ENCODE measurements around the gene ITGB3BP.

The ITGB3BP gene

DNA sequence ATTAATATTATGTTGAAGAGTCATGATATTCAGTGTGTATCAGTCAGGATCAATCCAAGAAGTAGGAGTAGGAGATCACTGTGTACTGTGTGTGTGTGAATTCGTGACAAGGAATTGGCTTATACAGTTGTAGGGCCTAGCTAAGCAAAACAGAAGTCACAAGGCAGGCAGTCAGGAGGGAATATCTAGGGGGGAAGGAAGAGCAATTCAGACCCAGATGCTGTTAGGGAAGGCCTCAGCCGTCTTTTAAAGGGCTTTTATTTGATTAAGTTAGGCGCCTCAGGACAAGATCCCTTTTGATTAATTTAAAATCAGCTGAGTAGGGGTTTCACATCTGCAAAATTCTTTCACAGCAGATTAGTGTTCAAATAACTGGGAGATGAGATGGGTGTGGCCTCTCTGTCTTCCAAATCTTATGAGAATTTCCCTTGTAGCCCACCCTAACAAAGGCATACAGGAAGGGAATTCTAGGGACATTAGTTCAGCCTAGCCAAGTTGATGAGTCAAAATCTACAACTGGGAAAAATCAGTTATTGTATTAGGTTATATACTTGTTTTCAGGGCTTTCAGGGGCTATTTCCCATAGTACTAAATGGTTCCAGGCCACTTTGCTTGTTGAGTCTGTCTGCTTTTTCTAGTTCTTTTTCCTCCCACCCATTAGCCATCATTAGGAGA, 108.2 kb downstream of the ITGB3BP start:
- DNase-seq, result no peak

DNA sequence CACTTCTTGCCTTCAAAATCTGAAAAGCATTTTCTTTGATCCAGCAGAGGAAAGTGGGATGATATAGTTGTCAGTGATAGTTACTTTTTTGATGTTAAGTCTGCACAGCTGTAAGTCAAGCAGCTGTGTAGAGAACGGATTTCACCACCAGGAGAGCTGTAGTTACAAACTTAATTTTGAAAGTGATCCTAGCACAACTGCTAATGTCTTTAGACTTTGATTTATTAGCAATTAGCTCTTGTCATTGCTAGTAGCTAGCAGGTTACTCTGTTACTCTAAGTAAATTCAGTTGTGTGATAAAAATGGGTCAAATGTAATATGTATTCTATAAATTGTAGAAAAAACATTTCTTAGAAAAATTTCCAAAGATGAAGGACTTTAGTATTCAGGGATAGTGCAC, 109.6 kb downstream of the ITGB3BP start:
- no peak for DNase-seq

DNA sequence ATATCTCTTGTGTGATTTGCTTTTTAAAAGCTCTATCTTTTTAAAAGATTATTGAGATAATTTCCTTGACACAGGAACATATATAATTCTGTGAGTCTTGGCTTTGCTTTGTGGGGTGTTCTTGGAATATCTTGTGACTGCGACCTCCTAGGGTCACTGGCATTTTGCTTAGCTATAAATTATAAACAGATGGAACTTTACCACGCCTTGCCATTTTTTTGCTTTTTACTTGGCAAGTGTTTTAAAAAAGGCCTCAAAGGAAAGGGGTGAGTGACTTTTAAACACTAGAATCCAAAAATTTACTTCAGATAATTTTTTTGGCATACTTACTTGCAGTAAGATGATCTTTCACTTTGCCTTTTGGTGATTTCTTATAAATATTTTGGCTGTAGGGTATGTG, 112.0 kb downstream of the ITGB3BP start:
- DNase-seq, result no peak

GRCh38 chr1:63408331-63408730, 114.7 kb downstream of the ITGB3BP start:
- DNase-seq, result no peak

DNA sequence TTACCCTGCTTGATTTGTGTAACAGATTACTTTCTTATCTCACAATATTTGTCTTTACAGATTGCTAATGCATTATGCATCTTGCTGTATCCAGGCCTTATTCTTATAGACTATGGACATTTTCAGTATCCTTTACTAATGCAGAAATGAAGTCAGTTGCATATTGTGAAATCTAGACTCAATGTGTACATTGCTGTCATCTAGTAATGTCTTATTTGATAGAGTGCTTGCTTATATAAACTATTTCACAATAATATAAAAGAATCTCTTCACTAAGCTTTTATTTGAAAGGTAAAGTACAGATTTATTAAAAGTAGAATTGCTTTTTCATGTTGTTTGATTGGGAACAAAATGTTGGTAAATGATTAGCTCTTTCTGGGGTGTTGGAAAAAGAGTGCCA, 116.0 kb downstream of the ITGB3BP start:
- DNase-seq, result no peak

GRCh38 chr1:63405987-63406386, 117.0 kb downstream of the ITGB3BP start:
- DNase-seq, result no peak

- no peak for DNase-seq
Observed at GRCh38 chr1:63405021-63405420, 118.0 kb downstream of the ITGB3BP start.

- DNase-seq, result no peak
Observed at GRCh38 chr1:63403386-63403785, 119.6 kb downstream of the ITGB3BP start.

DNA sequence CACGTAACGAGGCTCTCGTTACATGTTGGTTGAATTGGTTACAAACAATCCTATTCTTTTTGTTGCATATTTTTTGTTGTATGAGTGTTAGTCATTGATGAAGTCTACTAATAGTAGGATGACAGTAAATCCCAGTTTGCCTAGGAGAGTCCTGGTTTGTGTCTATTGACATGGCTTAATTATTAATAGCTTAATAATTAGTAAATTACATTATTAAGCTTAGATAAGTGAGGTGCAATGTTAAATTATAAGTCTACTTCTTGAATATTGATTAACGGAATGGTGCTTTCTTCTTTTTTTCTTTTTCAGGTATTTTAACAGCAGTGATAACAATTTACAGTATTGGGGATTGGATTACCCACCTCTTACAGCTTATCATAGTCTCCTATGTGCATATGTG, 121.1 kb downstream of the ITGB3BP start:
- DNase-seq, result no peak
